Measurements from ENCODE around the gene OR2T35. TPM values are rescaled to one million over a fixed set of nuclear protein-coding genes. Genes with fewer than 3 reads are reported as not detected.

The OR2T35 gene
- total and polyA plus RNA-seq, 2 donors (not counting 1 experiment from before 2014, with no cell fraction given) = 0.10 to 0.30 TPM

GRCh38 chr1:248597589-248597988 lies 47.5 kb downstream of the OR2T35 start, which contains the start of gene OR2T10:
Gene OR2T10, minus strand, starts transcription at chr1:248597700. Its CDS starts 3,932 bp downstream, at chr1:248593768.
- Mint-ChIP-seq H3K4me1 (peaks cover 4% of the 10 kb centered on the region), H3K27me3 (peaks cover 1% of the 10 kb centered on the region), H3K4me3 (no peak within 1 kb of the TSS), H3K27ac (no peak within 1 kb of the TSS), H3K9me3 (ENCODE audit: insufficient read depth) (no peaks in the 10 kb centered on the region)
- Histone ChIP-seq H3K9me3 (ENCODE audit: control extremely low read depth in 1 of 3, control insufficient read depth in 2 of 3, insufficient read depth in 1 of 3, low read length in 2 of 3) (no peaks in the 10 kb centered on the region), H3K4me1 (ENCODE audit: control insufficient read depth in 2 of 2, insufficient read depth in 2 of 2, low read length in 2 of 2) (no peaks in the 10 kb centered on the region), H3K27me3 (replicated peaks in 1 of 4; ENCODE audit: control extremely low read depth in 1 of 4, control insufficient read depth in 3 of 4, insufficient read depth in 4 of 4, low read length in 3 of 4) (no peaks in the 10 kb centered on the region), H3K27ac (ENCODE audit: low read length in 2 of 2) (no peak within 1 kb of the TSS), H3K36me3 (replicated peaks in 1 of 2; ENCODE audit: control extremely low read depth in 1 of 2, control insufficient read depth in 1 of 2, extremely low read depth in 1 of 2, insufficient read depth in 2 of 2, low read length in 1 of 2) (no peaks in the 10 kb centered on the region), H3K4me2 (replicated peaks; ENCODE audit: low read depth, low read length, poor library complexity, severe bottlenecking) (no peak within 1 kb of the TSS), H3K9ac (ENCODE audit: low read length) (no peak within 1 kb of the TSS), H4K20me1 (ENCODE audit: control insufficient read depth, insufficient read depth, low read length, poor library complexity, severe bottlenecking) (no peaks in the 10 kb centered on the region), H3K79me2 (ENCODE audit: control insufficient read depth, insufficient read depth, low read length) (no peaks in the 10 kb centered on the region), H3K4me3 (ENCODE audit: control extremely low read depth in 1 of 5, extremely low read depth in 1 of 5, insufficient read depth in 1 of 5, low read depth in 2 of 5, low read length in 4 of 5) (no peak within 1 kb of the TSS), H2AFZ (ENCODE audit: insufficient read depth, low read depth, low read length, poor library complexity, severe bottlenecking) (no peak within 1 kb of the TSS)
- WGBS (ENCODE audit: insufficient coverage) = 98% methylated on average over 5 of the region's 6 CpGs
- intact Hi-C loops (cut with micrococcal nuclease) = no loop called here
- no peak for TF ChIP-seq CTCF (IDR thresholded peaks at IDR 0.05)
- TF ChIP-seq EZH2 (IDR thresholded peaks at IDR 0.05; ENCODE audit: borderline replicate concordance, insufficient read depth, low read depth, low read length, poor library complexity, severe bottlenecking) = no peak
- ATAC-seq (ENCODE audit: low read depth) (no peak), DNase-seq (no peak)
- ChIA-PET POLR2A (no interaction called here), CTCF (interaction anchor here (0.6 kb wide), 1 partner anchor 25 kb away, joined by 3 read pairs; no protein-coding TSS in a partner anchor)

- no peaks in the 10 kb centered on the region for H3K27me3 Mint-ChIP-seq
- no peaks in the 10 kb centered on the region for H3K9me3 Mint-ChIP-seq (ENCODE audit: insufficient read depth)
- no peak overlapping the region for H3K9ac ChIP-seq (ENCODE audit: low read length)
- ChIA-PET POLR2A (no interaction called here), CTCF (no interaction called here)
- H3K27ac ChIP-seq (ENCODE audit: low read length in 2 of 2) = no peak overlapping the region
- H3K4me3 Mint-ChIP-seq = no peak overlapping the region
- H3K9me3 ChIP-seq (ENCODE audit: control extremely low read depth in 1 of 3, control insufficient read depth in 2 of 3, insufficient read depth in 1 of 3, low read length in 2 of 3) = peaks cover 0 to 1% (median 0%) of the 10 kb centered on the region in 3 donors
- no peak overlapping the region for H3K4me3 ChIP-seq (ENCODE audit: control extremely low read depth in 1 of 5, extremely low read depth in 1 of 5, insufficient read depth in 1 of 5, low read depth in 2 of 5, low read length in 4 of 5)
- TF ChIP-seq CTCF (IDR thresholded peaks at IDR 0.05) (no peak), EZH2 (IDR thresholded peaks at IDR 0.05; ENCODE audit: borderline replicate concordance, insufficient read depth, low read depth, low read length, poor library complexity, severe bottlenecking) (no peak)
- H3K27ac Mint-ChIP-seq = no peak overlapping the region
- ATAC-seq (ENCODE audit: low read depth) = no peak
- H3K4me1 ChIP-seq (ENCODE audit: control insufficient read depth in 2 of 2, insufficient read depth in 2 of 2, low read length in 2 of 2) = no peaks in the 10 kb centered on the region
- H2AFZ ChIP-seq (ENCODE audit: insufficient read depth, low read depth, low read length, poor library complexity, severe bottlenecking) = no peak overlapping the region
- H4K20me1 ChIP-seq (ENCODE audit: control insufficient read depth, insufficient read depth, low read length, poor library complexity, severe bottlenecking) = no peaks in the 10 kb centered on the region
- no peak overlapping the region for H3K4me2 ChIP-seq (replicated peaks; ENCODE audit: low read depth, low read length, poor library complexity, severe bottlenecking)
- no peak for DNase-seq
- no peaks in the 10 kb centered on the region for H3K27me3 ChIP-seq (replicated peaks in 1 of 4; ENCODE audit: control extremely low read depth in 1 of 4, control insufficient read depth in 3 of 4, insufficient read depth in 4 of 4, low read length in 3 of 4)
- no peaks in the 10 kb centered on the region for H3K79me2 ChIP-seq (ENCODE audit: control insufficient read depth, insufficient read depth, low read length)
- no peaks in the 10 kb centered on the region for H3K36me3 ChIP-seq (replicated peaks in 1 of 2; ENCODE audit: control extremely low read depth in 1 of 2, control insufficient read depth in 1 of 2, extremely low read depth in 1 of 2, insufficient read depth in 2 of 2, low read length in 1 of 2)
- H3K4me1 Mint-ChIP-seq = peaks cover 4% of the 10 kb centered on the region
- WGBS (ENCODE audit: insufficient coverage) = no CpG with 5 or more reads among the region's 2 CpGs
- intact Hi-C loops (cut with micrococcal nuclease) = no loop called here
Measured at GRCh38 chr1:248596615-248597014, 48.5 kb downstream of the OR2T35 start.
